Measurements from ENCODE around the gene CA10. TPM values are rescaled to one million over a fixed set of nuclear protein-coding genes. Genes with fewer than 3 reads are reported as not detected.

Gene CA10
- total RNA-seq, 1 donor, result not detected

- no peak for TF ChIP-seq CTCF (IDR thresholded peaks at IDR 0.05; ENCODE audit: extremely low read depth, low read depth, low read length)
- Histone ChIP-seq H3K79me2 (ENCODE audit: insufficient read depth, low read length) (no peaks in the 10 kb centered on the region), H3K4me2 (ENCODE audit: insufficient read depth, low read length) (no peak overlapping the region), H4K20me1 (ENCODE audit: insufficient read depth, low read length) (no peaks in the 10 kb centered on the region), H3K27me3 (ENCODE audit: insufficient read depth, low read length) (no peaks in the 10 kb centered on the region), H3K4me3 (ENCODE audit: insufficient read depth, low read length) (no peak overlapping the region), H3K4me1 (ENCODE audit: insufficient read depth, low read length) (no peaks in the 10 kb centered on the region), H3K27ac (ENCODE audit: low read depth, low read length) (no peak overlapping the region), H2AFZ (ENCODE audit: low read length) (no peak overlapping the region), H3K9me3 (ENCODE audit: low read depth, low read length) (no peaks in the 10 kb centered on the region), H3K36me3 (ENCODE audit: insufficient read depth, low read length) (no peaks in the 10 kb centered on the region)
- no peak for DNase-seq (ENCODE audit: insufficient read length, low spot score, missing footprints)
Measured at GRCh38 chr17:51709694-51710633, 448.6 kb downstream of the CA10 start.

- Histone ChIP-seq H3K9me3 (ENCODE audit: low read depth, low read length) (no peaks in the 10 kb centered on the region), H2AFZ (ENCODE audit: low read length) (no peak overlapping the region), H3K27me3 (ENCODE audit: insufficient read depth, low read length) (no peaks in the 10 kb centered on the region), H3K4me1 (ENCODE audit: insufficient read depth, low read length) (no peaks in the 10 kb centered on the region), H3K4me3 (ENCODE audit: insufficient read depth, low read length) (no peak overlapping the region), H3K4me2 (ENCODE audit: insufficient read depth, low read length) (no peak overlapping the region), H3K79me2 (ENCODE audit: insufficient read depth, low read length) (no peaks in the 10 kb centered on the region), H3K27ac (ENCODE audit: low read depth, low read length) (no peak overlapping the region), H3K36me3 (ENCODE audit: insufficient read depth, low read length) (no peaks in the 10 kb centered on the region), H4K20me1 (ENCODE audit: insufficient read depth, low read length) (no peaks in the 10 kb centered on the region)
- TF ChIP-seq CTCF (IDR thresholded peaks at IDR 0.05; ENCODE audit: extremely low read depth, low read depth, low read length), result no peak
- no peak for DNase-seq (ENCODE audit: insufficient read length, low spot score, missing footprints)
Measured at GRCh38 chr17:51707216-51707615, 451.3 kb downstream of the CA10 start.

GRCh38 chr17:51706093-51706492, 452.4 kb downstream of the CA10 start:
- Histone ChIP-seq H3K4me1 (ENCODE audit: insufficient read depth, low read length) (no peaks in the 10 kb centered on the region), H3K4me2 (ENCODE audit: insufficient read depth, low read length) (no peak overlapping the region), H3K27me3 (ENCODE audit: insufficient read depth, low read length) (no peaks in the 10 kb centered on the region), H3K79me2 (ENCODE audit: insufficient read depth, low read length) (no peaks in the 10 kb centered on the region), H3K9me3 (ENCODE audit: low read depth, low read length) (no peaks in the 10 kb centered on the region), H3K4me3 (ENCODE audit: insufficient read depth, low read length) (no peak overlapping the region), H3K27ac (ENCODE audit: low read depth, low read length) (no peak overlapping the region), H3K36me3 (ENCODE audit: insufficient read depth, low read length) (no peaks in the 10 kb centered on the region), H2AFZ (ENCODE audit: low read length) (no peak overlapping the region), H4K20me1 (ENCODE audit: insufficient read depth, low read length) (no peaks in the 10 kb centered on the region)
- no peak for TF ChIP-seq CTCF (IDR thresholded peaks at IDR 0.05; ENCODE audit: extremely low read depth, low read depth, low read length)
- DNase-seq (ENCODE audit: insufficient read length, low spot score, missing footprints), result no peak
